H54 (cell line): ENCODE results near the gene SRL.
"Not testable (repeated sequence)": the region's sequence is repeated elsewhere in the genome, so short reads cannot be mapped to it uniquely, and the experiment has no call there.

Source experiments
- DNase-seq: peaks from one replicate; pipeline ENCODE4 v3.0.0; 2011; ENCODE audit warnings: low spot score, mixed read lengths; ENCODE audit not compliant: insufficient read length
- FAIRE-seq: peaks from 3 replicates; lab custom pipeline; 2011; peaks lifted over from hg19 to GRCh38; lab: Jason Lieb, UNC
- POLR2A ChIP-seq: IDR thresholded peaks from 2 replicates; pipeline ENCODE4 v1.6.1; 2011; ENCODE audit warnings: low read depth, mild to moderate bottlenecking, low read length

The SRL gene

GRCh38 chr16:4226251-4227039, 15.4 kb downstream of the SRL start:
- no peak for FAIRE-seq
- DNase-seq = no peak
- TF ChIP-seq POLR2A = no peak

- DNase-seq (no peak), FAIRE-seq (no peak)
These were observed 16.8 kb downstream of the SRL start for GRCh38 chr16:4225075-4225474.

GRCh38 chr16:4220358-4220757, 21.5 kb downstream of the SRL start:
- DNase-seq = no peak
- FAIRE-seq = no peak
- TF ChIP-seq POLR2A = no peak

More at GRCh38 chr16:4225075-4225474, 16.8 kb downstream of the SRL start:
- no peak for TF ChIP-seq POLR2A

- TF ChIP-seq POLR2A = no peak
- DNase-seq (no peak), FAIRE-seq (no peak)
These were observed 23.7 kb downstream of the SRL start for GRCh38 chr16:4218202-4218601.

- TF ChIP-seq POLR2A = no peak
- DNase-seq (no peak), FAIRE-seq (no peak)
These were observed 24.4 kb downstream of the SRL start for GRCh38 chr16:4217204-4218131.

GRCh38 chr16:4216596-4216995, 25.3 kb downstream of the SRL start:
- no peak for FAIRE-seq
- no peak for TF ChIP-seq POLR2A
- no peak for DNase-seq

- no peak for TF ChIP-seq POLR2A
- DNase-seq (no peak), FAIRE-seq (no peak)
These were observed 26.8 kb downstream of the SRL start for GRCh38 chr16:4215106-4215505.

- TF ChIP-seq POLR2A = no peak
- FAIRE-seq = peak; percentile 48
- peak; percentile 87 for DNase-seq
These were observed 27.7 kb downstream of the SRL start for GRCh38 chr16:4214215-4214621.

- DNase-seq (no peak), FAIRE-seq (no peak)
- TF ChIP-seq POLR2A = no peak
These were observed 28.1 kb downstream of the SRL start for GRCh38 chr16:4213737-4214136.

GRCh38 chr16:4212934-4213296, 29.0 kb downstream of the SRL start:
- no peak for FAIRE-seq
- DNase-seq = peak; percentile 56
- TF ChIP-seq POLR2A = no peak

- DNase-seq = no peak
- no peak for FAIRE-seq
- TF ChIP-seq POLR2A = no peak
These were observed 29.5 kb downstream of the SRL start for GRCh38 chr16:4212211-4212933.

- FAIRE-seq = not testable (repeated sequence)
These were observed 30.3 kb downstream of the SRL start for GRCh38 chr16:4211445-4212210.

GRCh38 chr16:4209666-4210065, 32.2 kb downstream of the SRL start:
- FAIRE-seq (no peak), DNase-seq (no peak)
- no peak for TF ChIP-seq POLR2A

More at GRCh38 chr16:4211445-4212210, 30.3 kb downstream of the SRL start:
- not testable (repeated sequence) for DNase-seq
